Natural killer cell (primary cell): ENCODE results near the gene SSTR3. TPM values are rescaled to one million over a fixed set of nuclear protein-coding genes. Genes with fewer than 3 reads are reported as not detected.
A peak's percentile ranks its signal among the peaks of the same experiment; 100 is the strongest.

Experiments
- ATAC-seq, 3 donors: fragments of 150-1000 bp in 2 of 3; fragments of 200-7000 bp in 1 of 3; cut with Tn5 transposase; 1 replicate in 1 of 3; 2 replicates in 2 of 3; pipeline ENCODE4 v1.10.0; 2021; ENCODE audit warnings: mild to moderate bottlenecking in 2 of 3, moderate library complexity in 2 of 3
- DNase-seq, 2 donors: peaks; one replicate each; pipeline versions ENCODE4 v3.0.0 to v3.0.0-alpha.2; 2013 to 2021; ENCODE audit warnings: mixed read lengths in 1 of 2
- H3K27ac ChIP-seq: one replicate; pipeline ENCODE4 v1.5.1; 2013; ENCODE audit warnings: mild to moderate bottlenecking, low read length
- H3K27me3 ChIP-seq: one replicate; pipeline ENCODE4 v1.6.1; 2013; ENCODE audit warnings: low read length; ENCODE audit not compliant: control insufficient read depth, insufficient read depth
- H3K36me3 ChIP-seq: one replicate; pipeline ENCODE4 v1.6.1; 2013; ENCODE audit warnings: low read length; ENCODE audit not compliant: control insufficient read depth, insufficient read depth
- H3K4me1 ChIP-seq: one replicate; pipeline ENCODE4 v1.6.1; 2013; ENCODE audit warnings: low read length; ENCODE audit not compliant: control insufficient read depth, insufficient read depth
- H3K4me3 ChIP-seq: one replicate; pipeline ENCODE4 v1.5.1; 2013; ENCODE audit warnings: low read length
- H3K9me3 ChIP-seq: one replicate; pipeline ENCODE4 v1.6.1; 2013; ENCODE audit warnings: low read length; ENCODE audit not compliant: control insufficient read depth, insufficient read depth
- H3K27ac Mint-ChIP-seq, 2 donors: one replicate each; pipeline ENCODE4 v1.8.0; 2022; ENCODE audit warnings: mild to moderate bottlenecking in 2 of 2, mixed read lengths in 2 of 2, moderate library complexity in 1 of 2
- H3K27me3 Mint-ChIP-seq, 2 donors: one replicate each; pipeline ENCODE4 v1.8.0; 2022; ENCODE audit warnings: low read depth in 2 of 2, mixed read lengths in 2 of 2
- H3K36me3 Mint-ChIP-seq: one replicate; pipeline ENCODE4 v1.8.0; 2022; ENCODE audit warnings: mixed read lengths
- H3K4me1 Mint-ChIP-seq, 2 donors: one replicate each; pipeline ENCODE4 v1.8.0; 2022; ENCODE audit warnings: mixed read lengths in 2 of 2
- H3K4me3 Mint-ChIP-seq: one replicate; pipeline ENCODE4 v1.8.0; 2022; ENCODE audit warnings: mild to moderate bottlenecking, moderate library complexity, mixed read lengths
- H3K9me3 Mint-ChIP-seq, 2 donors: one replicate each; pipeline ENCODE4 v1.8.0; 2022; ENCODE audit warnings: mixed read lengths in 2 of 2
- CTCF ChIP-seq: fragments of 200-600 bp; IDR thresholded peaks from one replicate; pipeline ENCODE4 v1.8.0; 2022; ENCODE audit warnings: antibody characterized with exemption
- WGBS: methylation state at CpG from one replicate; pipeline ENCODE4 v1.1.7; 2013; ENCODE audit warnings: missing lambda C conversion rate; ENCODE audit not compliant: insufficient coverage; 5-methylcytosine and 5-hydroxymethylcytosine counted together
- intact Hi-C: fragments of 100-400 bp; cut with micrococcal nuclease; formaldehyde crosslinking; loops from one replicate; pipeline ENCODE4 v1.14.2; 2022
- total RNA-seq, 4 donors: library from RNA; stranded (reverse); fragments of 120-200 nt in 1 of 4; gene quantifications; one replicate each; pipeline versions ENCODE4 v1.2.3 to v1.2.4, GENCODE V29; 2013 to 2022

SSTR3 gene
- total RNA-seq, 3 donors from 2014 or later (not counting 1 experiment from before 2014, with no cell fraction given) = 0.20 to 0.64 (median 0.23) TPM

GRCh38 chr22:37169947-37170688, 42.2 kb downstream of the SSTR3 start:
- Histone ChIP-seq H3K4me1 (peaks cover 54% of the 10 kb centered on the region), H3K4me3 (no peak overlapping the region), H3K36me3 (no peaks in the 10 kb centered on the region), H3K9me3 (no peaks in the 10 kb centered on the region), H3K27ac (no peak overlapping the region), H3K27me3 (no peaks in the 10 kb centered on the region)
- no peak for TF ChIP-seq CTCF
- WGBS = 90% methylated on average over 10 of the region's 10 CpGs
- peaks cover 43 to 52% of the 10 kb centered on the region in 2 donors for H3K4me1 Mint-ChIP-seq
- DNase-seq (peak; percentile 14 to 54), ATAC-seq (no peak)
- peak overlapping the region; percentile 29 for H3K4me3 Mint-ChIP-seq
- peak overlapping the region in 1 of 2 donors; percentile 51 for H3K27ac Mint-ChIP-seq
- no peaks in the 10 kb centered on the region for H3K27me3 Mint-ChIP-seq
- H3K9me3 Mint-ChIP-seq = no peaks in the 10 kb centered on the region
- intact Hi-C loops = loop anchor here (10.0 kb wide), 1 partner anchor 315 kb away; the partner anchor contains the start of gene MFNG
- H3K36me3 Mint-ChIP-seq = no peaks in the 10 kb centered on the region

DNA sequence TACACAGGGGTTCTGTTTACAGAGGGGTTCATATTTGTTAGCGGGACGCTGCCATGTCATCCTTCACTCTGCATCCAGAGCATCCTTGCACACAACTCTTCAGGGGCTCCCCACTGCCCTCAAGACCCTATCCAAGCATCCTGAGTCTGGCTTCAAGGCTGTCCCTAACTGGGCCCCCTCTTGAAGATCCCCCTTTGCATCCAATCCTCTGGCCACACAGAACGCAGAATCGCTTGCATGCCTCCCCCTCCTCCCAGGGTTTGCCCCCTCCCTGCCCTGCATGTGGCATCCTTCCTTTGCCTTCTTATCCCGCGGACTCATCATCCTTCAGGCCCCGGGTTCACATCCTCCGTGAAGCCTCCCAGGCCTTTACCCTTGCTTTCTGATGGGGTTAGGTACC, 42.9 kb downstream of the SSTR3 start:
- no peak for ATAC-seq
- Histone ChIP-seq H3K36me3 (no peaks in the 10 kb centered on the region), H3K4me1 (peaks cover 62% of the 10 kb centered on the region), H3K4me3 (no peak overlapping the region), H3K27ac (no peak overlapping the region), H3K27me3 (no peaks in the 10 kb centered on the region), H3K9me3 (no peaks in the 10 kb centered on the region)
- Mint-ChIP-seq H3K27me3 (no peaks in the 10 kb centered on the region), H3K27ac (peak overlapping the region; percentile 94 to 97), H3K4me3 (peak overlapping the region; percentile 95), H3K36me3 (no peaks in the 10 kb centered on the region), H3K9me3 (no peaks in the 10 kb centered on the region), H3K4me1 (peaks cover 51 to 59% of the 10 kb centered on the region in 2 donors)
- 97% methylated on average over 8 of the region's 8 CpGs for WGBS
- no peak for TF ChIP-seq CTCF
- intact Hi-C loops = loop anchor here (10.0 kb wide), 1 partner anchor 315 kb away; the partner anchor contains the start of gene MFNG
- peak in 1 of 2 donors; percentile 11 for DNase-seq

GRCh38 chr22:37167981-37168647, 44.2 kb downstream of the SSTR3 start:
- H3K9me3 ChIP-seq = no peaks in the 10 kb centered on the region
- Mint-ChIP-seq H3K36me3 (no peaks in the 10 kb centered on the region), H3K4me3 (peak overlapping the region; percentile 95), H3K9me3 (no peaks in the 10 kb centered on the region), H3K4me1 (peaks cover 63 to 72% of the 10 kb centered on the region in 2 donors), H3K27me3 (no peaks in the 10 kb centered on the region), H3K27ac (peak overlapping the region; percentile 94 to 97)
- no peaks in the 10 kb centered on the region for H3K36me3 ChIP-seq
- no peak overlapping the region for H3K4me3 ChIP-seq
- peak overlapping the region; percentile 68 for H3K27ac ChIP-seq
- no peak for TF ChIP-seq CTCF
- no peaks in the 10 kb centered on the region for H3K27me3 ChIP-seq
- DNase-seq = peak in 1 of 2 donors; percentile 14
- ATAC-seq = no peak
- intact Hi-C loops = loop anchor here (2.0 to 10.0 kb wide), 2 partner anchors 289 to 317 kb away; partner anchors contain the start of gene MFNG
- H3K4me1 ChIP-seq = peaks cover 74% of the 10 kb centered on the region
- WGBS = 19% methylated on average over 6 of the region's 8 CpGs
